Measurements from ENCODE around the gene DHCR24. TPM values are rescaled to one million over a fixed set of nuclear protein-coding genes. Genes with fewer than 3 reads are reported as not detected.
A peak's percentile ranks its signal among the peaks of the same experiment; 100 is the strongest.

The DHCR24 gene
- total RNA-seq, 6 experiments from 2014 or later, result 39.3 to 88.4 (median 74.8) TPM

- Mint-ChIP-seq H3K4me3 (0 out of 2 replicates have a peak overlapping the region, but pooled peaks have one; percentile 32), H3K27me3 (ENCODE audit: insufficient read depth) (peaks cover 2% of the 10 kb centered on the region; the same call in 1 of the 2 replicates), H3K4me1 (ENCODE audit: low read depth) (peaks cover 35% of the 10 kb centered on the region), H3K27ac (peak overlapping the region; percentile 95), H3K36me3 (ENCODE audit: low read depth) (peaks cover 22% of the 10 kb centered on the region; the same call in 1 of the 2 replicates), H3K9me3 (no peaks in the 10 kb centered on the region)
- DNase-seq, result no peak
- no peak for TF ChIP-seq CTCF (IDR thresholded peaks at IDR 0.05)
Observed at GRCh38 chr1:54849219-54850068, 37.6 kb downstream of the DHCR24 start.

DNA sequence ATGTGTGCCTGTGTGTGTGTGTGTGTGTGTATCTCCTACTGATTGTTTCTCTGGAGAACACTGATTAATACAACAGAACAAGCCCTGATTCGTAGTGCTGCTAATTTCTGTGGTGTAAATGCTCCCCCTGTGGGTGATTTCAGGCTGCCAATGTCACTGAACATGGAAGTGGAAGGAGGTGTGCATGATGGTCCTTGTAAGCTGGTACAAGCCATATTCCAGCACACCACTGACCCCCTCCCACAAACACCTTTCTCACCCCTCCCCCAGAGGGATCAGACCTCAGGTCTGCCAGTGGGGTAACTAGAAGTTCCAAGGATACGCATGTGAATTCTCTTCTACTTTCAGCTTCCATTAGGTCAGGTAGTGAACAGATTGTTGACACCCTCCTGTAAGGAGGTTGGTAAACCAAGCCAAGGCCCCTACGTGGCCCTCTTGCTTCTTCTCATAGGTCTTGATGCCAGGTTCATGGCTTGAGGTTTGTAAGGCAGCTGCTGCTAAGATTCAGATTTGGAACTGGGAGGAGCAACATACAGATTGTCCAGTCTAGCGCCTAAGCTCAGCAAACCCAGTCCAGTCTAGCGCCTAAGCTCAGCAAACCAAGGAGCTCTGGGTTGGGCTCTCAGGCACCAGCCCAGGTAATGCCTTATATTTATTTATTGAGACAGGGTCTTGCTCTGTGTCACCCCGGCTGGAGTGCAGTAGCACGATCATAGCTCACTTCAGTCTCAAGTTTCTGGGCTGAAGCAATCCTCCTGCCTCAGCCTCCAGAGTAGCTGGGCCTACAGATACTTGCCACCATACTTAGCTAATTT, 38.7 kb downstream of the DHCR24 start:
- DNase-seq, result no peak
- Mint-ChIP-seq H3K9me3 (no peaks in the 10 kb centered on the region), H3K27me3 (ENCODE audit: insufficient read depth) (peaks cover 2% of the 10 kb centered on the region; the same call in 1 of the 2 replicates), H3K36me3 (ENCODE audit: low read depth) (peaks cover 17% of the 10 kb centered on the region; the same call in 1 of the 2 replicates), H3K4me1 (ENCODE audit: low read depth) (peaks cover 35% of the 10 kb centered on the region), H3K27ac (no peak overlapping the region), H3K4me3 (no peak overlapping the region)
- no peak for TF ChIP-seq CTCF (IDR thresholded peaks at IDR 0.05)

DNA sequence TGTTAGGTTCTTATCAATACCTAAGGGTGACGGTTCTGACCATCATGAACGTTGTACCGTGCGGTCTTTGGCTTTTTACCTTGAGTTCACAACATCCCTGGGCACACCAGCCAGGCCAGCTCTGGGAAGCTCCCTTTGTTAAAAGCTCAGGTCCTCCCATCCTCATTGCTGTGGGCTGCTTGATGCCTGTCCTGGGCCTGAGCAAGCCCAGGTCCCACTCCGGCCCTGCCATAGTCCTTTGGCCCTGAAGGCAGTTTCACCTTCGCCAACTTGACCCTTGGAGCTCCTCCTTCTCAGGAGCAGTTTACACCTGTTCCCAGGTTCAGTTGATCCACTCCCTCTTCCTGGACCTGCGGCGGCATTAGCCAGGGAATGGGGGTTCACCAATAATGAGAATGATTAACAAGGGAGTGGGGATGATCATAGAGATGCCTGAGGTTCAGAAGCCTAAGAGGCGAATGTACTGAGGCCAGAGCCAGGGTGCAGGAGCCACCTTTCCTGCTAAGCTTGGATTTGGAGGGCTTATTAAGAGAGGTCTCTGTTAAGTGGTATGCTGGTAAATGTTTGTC, 40.2 kb downstream of the DHCR24 start:
- Mint-ChIP-seq H3K27ac (no peak overlapping the region), H3K4me3 (no peak overlapping the region)
- no peak for TF ChIP-seq CTCF (IDR thresholded peaks at IDR 0.05)

GRCh38 chr1:54846301-54846700, 40.7 kb downstream of the DHCR24 start:
- Mint-ChIP-seq H3K4me1 (ENCODE audit: low read depth) (peaks cover 25% of the 10 kb centered on the region), H3K27ac (no peak overlapping the region), H3K27me3 (ENCODE audit: insufficient read depth) (peaks cover 5% of the 10 kb centered on the region; the same call in 1 of the 2 replicates), H3K9me3 (no peaks in the 10 kb centered on the region), H3K36me3 (ENCODE audit: low read depth) (peaks cover 12% of the 10 kb centered on the region; the same call in 1 of the 2 replicates), H3K4me3 (no peak overlapping the region)
- no peak for DNase-seq
- TF ChIP-seq CTCF (IDR thresholded peaks at IDR 0.05), result no peak

More for the DNA sequence above, 40.2 kb downstream of the DHCR24 start:
- no peak for DNase-seq
- H3K27me3 Mint-ChIP-seq (ENCODE audit: insufficient read depth), result peaks cover 4% of the 10 kb centered on the region; the same call in 1 of the 2 replicates
- H3K36me3 Mint-ChIP-seq (ENCODE audit: low read depth), result peaks cover 15% of the 10 kb centered on the region; the same call in 1 of the 2 replicates
- H3K4me1 Mint-ChIP-seq (ENCODE audit: low read depth), result peaks cover 30% of the 10 kb centered on the region
- H3K9me3 Mint-ChIP-seq, result no peaks in the 10 kb centered on the region

DNA sequence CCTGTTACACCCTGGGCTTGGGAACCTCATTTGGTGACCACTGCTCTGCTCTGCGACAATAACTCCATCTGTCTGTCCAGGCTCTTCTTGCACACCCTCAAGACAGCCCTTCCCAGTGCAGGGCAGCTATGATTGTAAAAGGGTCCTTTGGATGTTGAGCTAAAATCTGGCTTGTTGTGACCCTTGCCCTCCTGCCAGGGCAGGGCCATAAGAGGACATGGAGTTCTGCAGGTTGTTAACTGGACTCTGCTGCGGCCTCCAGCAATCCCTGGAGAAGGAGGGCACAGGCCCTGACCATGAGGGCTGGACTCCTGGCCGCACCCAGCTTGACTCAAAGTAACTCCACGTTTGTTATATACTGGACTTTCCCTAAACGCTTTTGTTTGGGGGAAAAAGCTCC, 41.2 kb downstream of the DHCR24 start:
- H3K27ac Mint-ChIP-seq, result no peak overlapping the region
- TF ChIP-seq CTCF (IDR thresholded peaks at IDR 0.05), result no peak
- peaks cover 3% of the 10 kb centered on the region; the same call in 1 of the 2 replicates for H3K27me3 Mint-ChIP-seq (ENCODE audit: insufficient read depth)
- no peaks in the 10 kb centered on the region for H3K9me3 Mint-ChIP-seq
- peaks cover 12% of the 10 kb centered on the region; the same call in 1 of the 2 replicates for H3K36me3 Mint-ChIP-seq (ENCODE audit: low read depth)
- peaks cover 20% of the 10 kb centered on the region for H3K4me1 Mint-ChIP-seq (ENCODE audit: low read depth)
- DNase-seq, result no peak
- H3K4me3 Mint-ChIP-seq, result no peak overlapping the region
